Esophagus squamous epithelium (tissue), 4 donors: Measurements from ENCODE around the gene OGFOD2.

Experiments
- CTCF ChIP-seq, 6 experiments: fragments of 450-650 bp in 4 of 6; fragments of 200-600 bp in 2 of 6; sonication (generic) in 2 of 6; IDR thresholded peaks; one replicate each; pipeline ENCODE4 v1.5.1; 2016 to 2019; ENCODE audit warnings: antibody characterized with exemption in 6 of 6, mild to moderate bottlenecking in 4 of 6, moderate library complexity in 4 of 6
- POLR2A ChIP-seq, 4 donors: fragments of 450-650 bp; IDR thresholded peaks; one replicate each; pipeline ENCODE4 v1.6.1; 2017; ENCODE audit warnings: antibody characterized with exemption in 4 of 4, mild to moderate bottlenecking in 4 of 4, moderate library complexity in 3 of 4

- TF ChIP-seq CTCF (IDR thresholded peaks at IDR 0.05) (no peak), POLR2A (IDR thresholded peaks at IDR 0.05) (no peak)
Measured at GRCh38 chr12:122978507-122978955, 3.5 kb downstream of the OGFOD2 start.
